HEK293 (cell line): ENCODE measurements around the gene IL1RAPL1.

Experiments
- CTCF ChIP-seq: fragments of 450-650 bp; formaldehyde crosslinking; IDR thresholded peaks from 2 replicates; pipeline ENCODE4 v1.5.1; 2016; ENCODE audit warnings: missing biosample characterization, missing genetic modification characterization
- GLI4 ChIP-seq: fragments of 450-650 bp; formaldehyde crosslinking; IDR thresholded peaks from 2 replicates; pipeline ENCODE4 v1.5.1; 2016; ENCODE audit warnings: missing biosample characterization, missing genetic modification characterization
- KLF16 ChIP-seq: fragments of 450-650 bp; formaldehyde crosslinking; IDR thresholded peaks from 2 replicates; pipeline ENCODE4 v1.5.1; 2017; ENCODE audit warnings: missing biosample characterization, missing genetic modification characterization
- PRDM4 ChIP-seq: fragments of 450-650 bp; formaldehyde crosslinking; IDR thresholded peaks from 2 replicates; pipeline ENCODE4 v1.5.1; 2017; ENCODE audit warnings: missing biosample characterization, missing genetic modification characterization
- REPIN1 ChIP-seq: fragments of 450-650 bp; formaldehyde crosslinking; IDR thresholded peaks from 2 replicates; pipeline ENCODE4 v1.5.1; 2017; ENCODE audit warnings: missing biosample characterization, missing genetic modification characterization, low read depth
- REST ChIP-seq: fragments of 450-650 bp; formaldehyde crosslinking; IDR thresholded peaks from 2 replicates; pipeline ENCODE4 v1.5.1; 2016; ENCODE audit warnings: missing biosample characterization, missing genetic modification characterization
- SALL2 ChIP-seq: fragments of 450-650 bp; formaldehyde crosslinking; IDR thresholded peaks from 2 replicates; pipeline ENCODE4 v1.5.0; 2017; ENCODE audit warnings: missing biosample characterization, mild to moderate bottlenecking, missing genetic modification characterization, borderline replicate concordance
- SP3 ChIP-seq: fragments of 450-650 bp; formaldehyde crosslinking; IDR thresholded peaks from 2 replicates; pipeline ENCODE4 v1.5.1; 2016; ENCODE audit warnings: missing biosample characterization, missing genetic modification characterization
- ZBTB26 ChIP-seq: fragments of 450-650 bp; formaldehyde crosslinking; optimal IDR thresholded peaks from 2 replicates; pipeline ENCODE3; 2016; ENCODE audit warnings: missing biosample characterization, mild to moderate bottlenecking, missing genetic modification characterization
- ZBTB48 ChIP-seq: fragments of 450-650 bp; formaldehyde crosslinking; IDR thresholded peaks from 2 replicates; pipeline ENCODE4 v1.5.1; 2016; ENCODE audit warnings: missing biosample characterization, missing genetic modification characterization
- ZNF138 ChIP-seq: fragments of 450-650 bp; formaldehyde crosslinking; IDR thresholded peaks from 2 replicates; pipeline ENCODE4 v1.5.1; 2016; ENCODE audit warnings: missing biosample characterization, missing genetic modification characterization, borderline replicate concordance
- ZNF274 ChIP-seq, 2 experiments: fragments of 200-500 bp in 1 of 2; fragments of 450-650 bp in 1 of 2; sonication (Bioruptor generic) in 1 of 2; formaldehyde crosslinking in 1 of 2; IDR thresholded peaks; 2 replicates each; pipeline versions ENCODE4 v1.5.1 to v1.6.1; 2014 to 2016; ENCODE audit warnings: borderline replicate concordance in 1 of 2, inconsistent platforms in 1 of 2, low read length in 1 of 2, missing biosample characterization in 1 of 2, missing genetic modification characterization in 1 of 2
- ZNF324 ChIP-seq: fragments of 450-650 bp; formaldehyde crosslinking; IDR thresholded peaks from 2 replicates; pipeline ENCODE4 v1.5.1; 2016; ENCODE audit warnings: missing biosample characterization, missing genetic modification characterization
- ZSCAN4 ChIP-seq: fragments of 450-650 bp; formaldehyde crosslinking; IDR thresholded peaks from 2 replicates; pipeline ENCODE4 v1.5.1; 2017; ENCODE audit warnings: missing biosample characterization, missing genetic modification characterization

GRCh38 chrX:29852767-29853166 lies 1265.5 kb downstream of the IL1RAPL1 start:
- TF ChIP-seq ZBTB26 (no peak), CTCF (tag by site-specific recombination) (no peak), SP3 (tag by site-specific recombination) (no peak), ZNF138 (tag by site-specific recombination) (no peak), REPIN1 (tag by site-specific recombination) (no peak), GLI4 (no peak), SALL2 (tag by site-specific recombination) (no peak), ZSCAN4 (tag by site-specific recombination) (no peak), ZBTB48 (tag by site-specific recombination) (no peak), ZNF274 (IDR thresholded peaks at IDR 0.05; ENCODE audit: low read length) (no peak), ZNF274 (tag by site-specific recombination; IDR thresholded peaks at IDR 0.05; ENCODE audit: borderline replicate concordance) (no peak), ZNF324 (tag by site-specific recombination) (no peak), PRDM4 (tag by site-specific recombination) (no peak), KLF16 (tag by site-specific recombination) (no peak), REST (tag by site-specific recombination) (no peak)
